ENCODE results near the gene PKDREJ.

PKDREJ gene

DNA sequence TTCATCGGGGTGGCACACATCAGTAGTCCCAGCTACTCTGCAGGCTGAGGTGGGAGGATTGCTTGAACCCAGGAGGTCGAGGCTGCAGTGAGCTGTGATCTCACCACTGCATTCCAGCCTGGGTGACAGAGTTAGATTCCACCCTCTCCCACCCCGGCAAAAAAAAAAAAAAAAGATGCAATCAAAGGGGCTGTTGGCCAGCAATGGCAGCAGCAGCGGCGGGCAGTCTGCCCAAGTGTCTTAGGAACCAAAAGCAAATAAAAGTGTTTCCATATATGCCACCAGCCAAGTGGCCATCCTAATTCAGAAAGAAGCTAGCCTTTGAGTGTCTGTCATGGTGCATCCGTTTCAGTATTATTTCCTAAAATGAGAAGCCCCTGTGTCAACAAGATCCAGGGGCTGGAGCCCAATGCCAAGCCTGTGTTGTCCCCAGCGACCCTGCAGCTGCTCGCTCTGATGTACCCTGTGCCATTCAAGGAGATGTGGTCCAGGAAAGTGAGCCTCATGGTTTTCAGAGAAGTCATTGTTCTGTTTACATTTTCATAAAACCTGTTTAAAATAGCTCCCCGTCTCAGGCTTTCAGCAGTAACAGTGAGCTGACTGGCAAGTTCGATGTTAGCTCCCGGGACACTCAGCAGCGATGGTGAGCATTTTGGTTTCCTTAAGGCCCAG, 25.6 kb downstream of the PKDREJ start:
- DNase-seq (ENCODE audit: low spot score), result no peak

DNA sequence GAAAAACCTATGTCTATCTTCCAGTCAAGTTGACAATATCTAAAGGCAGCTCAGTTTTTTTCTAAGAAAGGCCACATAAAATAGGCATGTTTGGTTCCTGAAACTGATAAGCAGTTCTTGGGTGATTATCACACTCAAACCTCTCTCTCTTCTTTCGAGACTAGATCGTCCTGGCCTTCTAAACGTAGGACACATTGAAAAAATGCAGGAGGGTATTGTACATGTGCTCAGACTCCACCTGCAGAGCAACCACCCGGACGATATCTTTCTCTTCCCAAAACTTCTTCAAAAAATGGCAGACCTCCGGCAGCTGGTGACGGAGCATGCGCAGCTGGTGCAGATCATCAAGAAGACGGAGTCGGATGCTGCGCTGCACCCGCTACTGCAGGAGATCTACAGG, 28.2 kb downstream of the PKDREJ start:
- DNase-seq (ENCODE audit: low spot score), result peak; percentile 67

DNA sequence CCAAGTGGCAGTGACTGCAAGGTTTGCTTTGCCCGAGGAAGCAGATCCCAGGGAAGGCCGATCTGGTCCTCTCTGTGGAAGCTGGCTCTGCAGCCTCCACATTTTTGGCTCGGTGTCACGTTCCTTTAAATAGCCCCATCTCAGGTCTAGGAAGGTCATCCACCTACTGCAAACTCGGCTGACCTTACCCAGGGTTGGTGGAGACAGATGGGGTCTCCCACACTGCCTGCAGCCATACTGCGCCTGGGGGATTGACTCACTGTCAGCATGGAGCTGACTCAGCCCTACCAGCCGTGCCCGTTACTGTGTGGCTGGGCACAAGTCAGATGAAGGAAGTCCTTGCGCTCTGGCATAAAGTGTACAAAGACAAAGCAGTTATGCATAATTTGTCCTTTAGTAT, 29.9 kb downstream of the PKDREJ start:
- DNase-seq (ENCODE audit: low spot score), result peak; percentile 53

DNA sequence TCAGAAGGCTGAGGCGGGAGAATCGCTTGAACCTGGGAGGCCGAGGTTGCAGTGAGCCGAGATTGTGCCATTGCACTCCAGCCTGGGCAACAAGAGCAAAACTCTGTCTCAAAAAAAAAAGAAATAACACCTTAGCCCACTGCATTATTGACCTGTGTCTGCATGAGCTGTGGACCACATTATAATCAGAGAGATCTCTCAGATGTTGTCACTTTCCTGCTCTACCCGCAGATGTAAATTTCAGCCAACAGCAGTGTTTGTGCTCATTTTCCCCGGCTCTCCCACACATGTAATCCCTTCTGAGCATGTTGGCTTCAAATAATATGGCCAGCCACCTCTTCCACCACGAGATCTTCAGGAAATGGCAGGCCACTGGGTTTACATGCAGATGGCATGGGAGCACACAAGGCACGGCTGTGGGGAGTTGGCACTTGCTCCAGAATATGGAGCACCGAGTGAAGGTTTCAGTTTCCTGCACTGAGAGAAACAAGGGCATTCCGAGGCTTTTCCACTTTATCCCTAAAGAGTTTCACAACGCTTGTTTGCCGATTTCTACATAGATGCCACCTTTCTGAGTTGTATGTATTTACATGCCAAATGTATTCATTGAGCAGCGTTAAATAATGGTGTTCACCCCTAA, 32.8 kb downstream of the PKDREJ start:
- DNase-seq (ENCODE audit: low spot score), result no peak

DNA sequence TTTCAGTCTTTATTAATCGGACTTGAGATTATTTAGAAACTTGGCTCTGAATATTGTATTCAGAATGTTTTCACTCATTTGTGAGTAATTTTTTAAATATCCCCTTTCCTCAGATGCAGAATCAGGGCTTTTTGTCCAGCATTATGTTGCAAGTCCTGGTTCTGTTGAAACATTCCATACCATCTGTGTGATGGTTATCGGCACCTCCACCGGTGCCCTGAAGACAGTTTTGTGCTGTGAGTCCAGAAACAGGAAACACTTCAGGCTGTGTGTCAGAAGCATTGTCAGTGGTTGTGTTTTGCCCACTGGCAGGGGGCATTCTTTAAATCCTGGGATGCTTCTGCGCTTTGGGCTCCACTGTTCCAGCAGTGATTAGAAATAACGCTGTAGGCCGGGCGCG, 33.4 kb downstream of the PKDREJ start:
- no peak for DNase-seq (ENCODE audit: low spot score)

DNA sequence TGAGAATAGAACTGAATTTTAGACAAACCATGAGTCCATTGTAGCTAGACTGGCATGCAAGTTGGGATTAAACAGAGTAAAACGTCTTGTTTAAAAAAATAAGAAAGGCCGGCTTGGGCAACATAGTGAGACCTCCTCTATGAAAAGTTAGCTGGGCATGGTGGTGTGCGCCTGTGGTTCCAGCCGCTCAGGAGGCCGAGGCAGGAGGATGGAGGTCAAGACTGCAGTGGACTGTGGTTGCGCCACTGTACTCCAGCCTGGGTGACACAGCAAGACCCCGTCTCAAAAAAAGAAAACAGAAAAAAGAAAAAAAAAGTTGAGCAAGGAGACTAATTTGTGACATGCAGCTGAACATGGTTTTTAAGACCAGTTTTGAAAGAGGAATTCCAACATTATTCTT, 36.6 kb downstream of the PKDREJ start:
- DNase-seq (ENCODE audit: low spot score), result no peak

DNA sequence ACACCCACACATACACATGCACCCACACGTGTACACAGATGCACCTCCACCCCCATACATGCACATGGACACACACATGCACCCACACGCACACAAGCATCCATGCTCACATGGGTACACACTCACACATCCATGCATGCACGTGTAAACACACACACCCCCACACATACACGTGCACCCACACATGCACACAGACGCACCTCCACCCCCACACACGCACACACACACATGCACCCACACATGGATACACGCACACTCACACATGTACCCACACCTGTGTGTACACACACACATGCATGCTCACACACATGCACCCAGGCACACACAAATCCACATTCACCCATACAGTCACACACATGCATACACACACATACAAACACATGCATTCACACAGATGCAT, 37.5 kb downstream of the PKDREJ start:
- DNase-seq (ENCODE audit: low spot score), result no peak

DNA sequence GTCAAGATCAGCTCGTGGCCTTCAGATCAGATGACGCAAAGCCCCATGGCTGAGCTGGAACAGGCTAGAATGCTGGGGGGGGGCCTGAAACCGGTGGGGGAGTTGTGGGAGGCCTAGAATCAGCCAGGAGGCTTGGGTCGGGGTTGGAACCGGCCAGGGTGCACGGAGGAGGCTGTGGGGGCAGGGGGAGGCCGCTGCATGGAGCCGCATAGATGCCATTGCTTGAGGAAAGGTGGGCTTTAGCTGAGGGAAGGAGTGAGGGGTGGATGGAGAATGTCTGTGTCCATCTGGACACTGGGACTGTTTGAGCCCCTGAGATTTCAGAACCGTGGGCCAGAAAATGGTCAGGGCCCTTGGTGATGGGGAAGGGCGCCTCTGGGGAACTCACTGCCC, 38.2 kb downstream of the PKDREJ start:
- no peak for DNase-seq (ENCODE audit: low spot score)

DNA sequence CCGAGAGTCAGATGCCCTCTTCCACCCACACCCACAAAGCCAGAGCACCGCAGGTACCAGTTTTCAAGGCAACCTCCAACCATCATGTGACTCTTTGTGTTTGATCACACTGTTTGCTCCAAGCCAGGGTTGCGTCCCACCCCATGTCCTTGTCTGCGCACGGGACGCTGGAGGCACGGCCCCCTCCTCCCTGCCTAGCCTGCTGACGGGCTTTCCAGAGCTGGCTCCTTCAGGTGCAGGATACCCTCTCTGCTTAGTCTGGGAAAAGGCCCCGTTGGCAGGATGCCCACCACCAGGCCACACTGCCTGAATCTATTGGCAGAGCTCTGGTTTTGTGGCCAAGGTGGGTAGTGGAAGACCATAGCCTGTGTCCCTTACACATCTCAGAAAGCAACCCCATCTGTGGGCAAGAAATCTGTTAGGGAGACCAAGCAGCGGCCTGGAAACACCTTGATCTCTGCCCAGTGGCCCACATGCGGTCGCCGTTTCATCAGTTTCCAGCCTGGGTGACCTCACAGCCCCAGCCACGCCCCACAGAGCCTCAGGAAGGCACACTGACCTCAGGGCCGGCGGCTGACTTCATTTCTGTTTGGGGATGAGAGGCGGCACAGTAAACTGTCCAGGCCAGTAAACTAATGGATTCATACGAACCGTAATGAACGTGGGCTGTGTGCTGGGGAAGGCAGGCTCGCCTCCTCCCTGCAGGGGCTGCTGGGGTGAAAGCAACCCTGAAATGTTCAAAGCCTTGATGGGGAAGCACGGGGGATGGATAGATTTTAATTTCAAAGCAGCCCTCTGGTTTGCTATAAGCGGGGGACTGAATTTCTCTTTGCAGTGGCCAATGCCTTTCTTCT, 38.9 kb downstream of the PKDREJ start:
- no peak for DNase-seq (ENCODE audit: low spot score)

DNA sequence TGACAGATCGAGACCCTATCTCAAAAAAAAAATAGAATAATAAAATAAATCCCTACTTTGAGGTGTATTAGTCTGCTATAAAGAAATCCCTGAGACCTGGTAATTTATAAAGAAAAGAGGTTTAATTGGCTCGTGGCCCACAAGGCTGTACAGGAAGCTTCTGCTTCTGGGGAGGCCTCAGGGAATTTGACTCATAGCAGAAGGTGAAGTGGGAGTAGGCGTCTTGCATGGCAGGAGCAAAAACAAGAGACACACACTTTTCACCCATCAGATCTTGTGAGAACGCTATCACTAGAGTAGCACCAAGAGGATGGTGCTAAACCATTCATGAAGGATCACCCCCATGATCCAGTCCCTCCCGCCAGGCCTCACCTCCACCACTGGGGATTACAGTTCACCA, 42.2 kb downstream of the PKDREJ start:
- no peak for DNase-seq (ENCODE audit: low spot score)

DNA sequence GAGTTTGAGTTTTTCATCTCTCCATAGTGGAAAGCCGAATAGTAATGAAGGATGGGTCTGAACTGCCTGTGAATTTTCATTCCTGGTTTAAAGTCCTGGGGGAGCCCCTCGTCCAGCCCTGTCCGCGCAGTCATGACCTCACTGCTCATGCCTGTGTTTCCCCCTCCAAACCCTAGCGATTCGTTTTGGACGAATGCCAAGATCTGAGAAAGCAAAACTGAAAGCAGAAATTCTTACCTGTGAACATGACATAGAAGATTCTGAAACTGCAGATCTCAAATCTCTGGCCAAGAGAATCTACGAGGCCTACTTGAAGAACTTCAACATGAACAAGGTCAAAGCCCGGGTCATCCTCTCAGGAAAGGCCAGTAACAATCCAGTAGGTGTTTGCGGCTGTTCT, 43.5 kb downstream of the PKDREJ start:
- DNase-seq (ENCODE audit: low spot score), result peak; percentile 13

DNA sequence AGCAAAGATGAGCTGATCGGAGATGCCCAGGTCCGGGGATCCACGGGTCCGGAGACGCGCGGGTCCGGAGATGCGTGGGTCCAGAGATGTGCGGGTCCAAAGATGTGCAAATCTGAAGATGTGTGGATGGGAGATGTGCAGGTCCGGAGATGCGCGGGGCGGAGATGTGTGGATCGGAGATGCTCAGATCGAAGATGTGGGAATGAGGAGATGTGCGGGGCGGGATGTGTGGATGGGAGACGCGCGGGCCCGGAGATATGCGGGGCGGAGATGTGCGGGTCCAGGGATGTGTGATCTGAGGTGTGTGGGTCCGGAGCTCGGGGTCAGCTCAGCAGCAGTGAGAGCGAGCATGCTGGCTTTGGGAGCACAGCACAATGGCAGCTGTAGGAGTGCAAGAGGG, 48.5 kb downstream of the PKDREJ start:
- DNase-seq (ENCODE audit: low spot score), result no peak

DNA sequence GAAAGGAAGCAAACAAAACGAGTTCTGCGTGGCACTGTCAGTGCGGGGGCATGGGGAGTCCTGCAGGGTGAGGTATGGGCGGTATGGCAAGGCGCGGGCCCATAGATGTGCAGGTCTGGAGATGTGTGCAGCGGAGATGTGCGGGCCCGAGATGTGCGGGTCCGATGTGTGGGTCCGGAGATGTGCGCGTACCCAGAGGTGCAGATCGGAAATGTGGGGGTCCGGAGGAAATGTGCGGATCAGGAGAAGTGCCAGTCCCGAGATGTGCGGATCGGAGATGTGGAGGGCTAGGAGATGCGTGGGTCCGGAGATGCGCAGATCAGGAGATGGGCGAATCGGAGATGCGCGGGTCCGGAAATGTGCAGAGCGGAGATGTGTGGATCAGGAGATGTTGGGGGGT, 49.0 kb downstream of the PKDREJ start:
- DNase-seq (ENCODE audit: low spot score), result no peak

DNA sequence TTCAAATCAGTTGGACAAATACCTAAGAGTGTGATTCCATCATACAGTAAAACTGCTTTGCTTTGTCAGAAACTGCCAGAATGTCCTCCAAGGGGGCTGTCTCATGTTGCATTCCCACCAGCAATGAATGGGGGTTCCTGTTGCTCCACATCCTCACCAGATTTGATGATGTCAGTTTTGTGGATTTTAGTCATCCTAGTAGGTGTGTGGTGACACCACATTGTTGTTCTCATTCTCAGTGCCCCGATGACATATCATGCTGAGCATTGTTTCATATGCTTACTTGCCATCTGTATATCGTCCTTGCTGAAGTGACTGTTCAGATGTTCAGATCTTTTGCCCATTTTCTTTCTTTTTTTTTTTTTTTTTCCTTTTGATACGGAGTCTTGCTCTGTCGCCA, 50.1 kb downstream of the PKDREJ start:
- DNase-seq (ENCODE audit: low spot score), result no peak

DNA sequence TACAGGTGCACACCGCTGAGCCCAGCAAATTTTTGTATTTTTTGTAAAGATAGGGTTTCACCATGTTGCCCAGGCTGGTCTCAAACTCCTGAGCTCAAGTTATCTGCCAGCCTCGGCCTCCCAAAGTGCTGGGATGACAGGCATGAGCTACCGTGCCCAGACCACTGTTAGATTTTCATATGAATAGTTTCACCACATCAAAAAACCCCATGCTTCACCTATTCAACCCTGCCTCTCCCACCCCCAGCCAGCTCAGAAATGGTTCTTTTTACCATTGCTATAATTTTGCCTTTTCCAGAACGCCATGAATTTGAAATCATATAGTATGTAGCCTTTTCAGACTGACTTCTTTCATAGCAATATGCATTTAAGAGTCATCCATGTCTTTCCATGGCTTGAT, 50.9 kb downstream of the PKDREJ start:
- no peak for DNase-seq (ENCODE audit: low spot score)

DNA sequence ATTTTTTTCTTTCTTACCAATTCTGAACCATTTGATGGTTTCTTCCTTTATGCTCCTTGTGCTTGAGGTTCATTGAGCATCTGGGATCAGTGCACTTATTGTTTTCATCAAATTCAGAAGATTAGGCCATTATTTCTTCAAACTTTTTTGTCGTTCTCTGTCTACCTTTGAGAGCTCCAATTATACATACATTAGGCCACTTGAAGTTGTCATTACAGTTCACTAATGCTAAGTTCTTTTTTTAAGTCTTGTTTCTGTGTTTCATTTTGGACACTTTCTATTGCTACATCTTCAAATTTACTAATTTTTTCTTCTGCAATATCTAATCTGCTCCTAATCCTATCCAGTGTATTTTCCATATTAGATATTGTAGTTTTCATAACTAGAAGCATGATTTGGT, 53.9 kb downstream of the PKDREJ start:
- no peak for DNase-seq (ENCODE audit: low spot score)
